Measurements from ENCODE around the gene OXER1.

Gene OXER1

GRCh38 chr2:42788478-42788793 lies 24.5 kb upstream of the OXER1 start:
- H2BK120ac ChIP-seq (ENCODE audit: low read depth, low read length), result no peak overlapping the region
- H2BK12ac ChIP-seq (ENCODE audit: low read length), result no peak overlapping the region
- H3K18ac ChIP-seq (ENCODE audit: low read length), result peak overlapping the region; percentile 3
- H4K8ac ChIP-seq (ENCODE audit: low read depth, low read length), result no peak overlapping the region
- no peak overlapping the region for H2BK5ac ChIP-seq (ENCODE audit: low read length)
- no peak overlapping the region for H3K4ac ChIP-seq (ENCODE audit: low read length)
- DNase-seq (ENCODE audit: low spot score), result no peak
- H2AK5ac ChIP-seq (ENCODE audit: low read depth, low read length), result peak overlapping the region; percentile 72
- peaks cover 0 to 8% (median 0%) of the 10 kb centered on the region in 3 experiments for H3K27me3 ChIP-seq (ENCODE audit: control insufficient read depth in 3 of 3, insufficient read depth in 3 of 3, low read depth in 1 of 3, low read length in 3 of 3)
- no peak overlapping the region for H3K4me2 ChIP-seq (ENCODE audit: insufficient read depth, low read length, poor library complexity, severe bottlenecking)
- no peaks in the 10 kb centered on the region for H3K36me3 ChIP-seq (replicated peaks in 1 of 2; ENCODE audit: control insufficient read depth in 2 of 2, insufficient read depth in 2 of 2, low read length in 2 of 2)
- no peak overlapping the region for H2BK15ac ChIP-seq (ENCODE audit: low read length)
- H3K14ac ChIP-seq (ENCODE audit: low read length), result no peak overlapping the region
- H3K23ac ChIP-seq (ENCODE audit: low read depth, low read length, poor library complexity), result peak overlapping the region; percentile 5
- H2AFZ ChIP-seq (ENCODE audit: low read length), result no peak overlapping the region
- H4K91ac ChIP-seq (ENCODE audit: low read depth, low read length, poor library complexity), result no peak overlapping the region
- H3K27ac ChIP-seq (replicated peaks; ENCODE audit: low read length), result no peak overlapping the region
- peaks cover 7 to 13% of the 10 kb centered on the region in 2 donors for H3K4me1 ChIP-seq (ENCODE audit: control insufficient read depth in 2 of 2, insufficient read depth in 1 of 2, low read depth in 1 of 2, low read length in 2 of 2)
- WGBS, 2 donors (ENCODE audit: extremely low coverage in 2 of 2, insufficient read length in 2 of 2, insufficient replicate concordance in 1 of 2), result no CpG with 5 or more reads among the region's 9 CpGs
- H3K79me1 ChIP-seq (ENCODE audit: low read depth, low read length), result no peaks in the 10 kb centered on the region
- no peak overlapping the region for H3K4me3 ChIP-seq (ENCODE audit: low read length in 2 of 2)
- H3K9me3 ChIP-seq (replicated peaks in 1 of 2; ENCODE audit: control insufficient read depth in 2 of 2, insufficient read depth in 1 of 2, low read depth in 1 of 2, low read length in 2 of 2), result peaks cover 0 to 3% of the 10 kb centered on the region in 2 donors
- H3K9ac ChIP-seq (ENCODE audit: low read depth, low read length, poor library complexity), result no peak overlapping the region

- Histone ChIP-seq H3K4ac (ENCODE audit: low read length) (no peak overlapping the region), H4K91ac (ENCODE audit: low read depth, low read length, poor library complexity) (no peak overlapping the region), H2BK5ac (ENCODE audit: low read length) (no peak overlapping the region), H3K4me2 (ENCODE audit: insufficient read depth, low read length, poor library complexity, severe bottlenecking) (no peak overlapping the region), H3K36me3 (replicated peaks in 1 of 2; ENCODE audit: control insufficient read depth in 2 of 2, insufficient read depth in 2 of 2, low read length in 2 of 2) (no peaks in the 10 kb centered on the region), H3K23ac (ENCODE audit: low read depth, low read length, poor library complexity) (peak overlapping the region; percentile 5), H3K9me3 (replicated peaks in 1 of 2; ENCODE audit: control insufficient read depth in 2 of 2, insufficient read depth in 1 of 2, low read depth in 1 of 2, low read length in 2 of 2) (peaks cover 0 to 3% of the 10 kb centered on the region in 2 donors), H3K4me3 (ENCODE audit: low read length in 2 of 2) (no peak overlapping the region), H3K4me1 (ENCODE audit: control insufficient read depth in 2 of 2, insufficient read depth in 1 of 2, low read depth in 1 of 2, low read length in 2 of 2) (peaks cover 7 to 13% of the 10 kb centered on the region in 2 donors), H3K9ac (ENCODE audit: low read depth, low read length, poor library complexity) (no peak overlapping the region), H2BK12ac (ENCODE audit: low read length) (no peak overlapping the region), H2AFZ (ENCODE audit: low read length) (no peak overlapping the region), H3K27me3 (ENCODE audit: control insufficient read depth in 3 of 3, insufficient read depth in 3 of 3, low read depth in 1 of 3, low read length in 3 of 3) (peaks cover 0 to 8% (median 0%) of the 10 kb centered on the region in 3 experiments), H3K14ac (ENCODE audit: low read length) (no peak overlapping the region), H2BK120ac (ENCODE audit: low read depth, low read length) (no peak overlapping the region), H4K8ac (ENCODE audit: low read depth, low read length) (no peak overlapping the region), H3K79me1 (ENCODE audit: low read depth, low read length) (no peaks in the 10 kb centered on the region), H2BK15ac (ENCODE audit: low read length) (no peak overlapping the region), H3K27ac (replicated peaks; ENCODE audit: low read length) (no peak overlapping the region), H2AK5ac (ENCODE audit: low read depth, low read length) (peak overlapping the region; percentile 72), H3K18ac (ENCODE audit: low read length) (no peak overlapping the region)
- WGBS, 2 donors (ENCODE audit: extremely low coverage in 2 of 2, insufficient read length in 2 of 2, insufficient replicate concordance in 1 of 2), result no CpG with 5 or more reads among the region's 12 CpGs
- no peak for DNase-seq (ENCODE audit: low spot score)
These were observed 24.0 kb upstream of the OXER1 start for GRCh38 chr2:42787788-42788477.

DNA sequence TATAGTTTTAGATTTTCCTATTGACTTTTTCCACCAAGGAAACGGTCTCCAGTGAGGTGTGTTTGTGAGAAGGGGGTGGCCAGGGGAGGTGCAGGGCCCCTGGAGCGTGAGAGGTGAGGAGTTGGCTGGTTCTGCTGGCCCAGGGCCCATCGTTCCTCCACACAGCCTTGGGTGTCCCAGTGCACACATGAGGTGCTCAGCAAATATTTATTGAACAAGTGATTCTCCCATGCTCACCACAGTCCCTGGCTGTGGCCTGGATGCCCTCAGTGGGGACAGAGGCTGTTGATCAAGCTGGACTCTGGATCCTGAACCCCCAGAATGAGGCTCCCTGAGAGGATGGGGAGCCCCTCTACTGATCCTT lies 23.5 kb upstream of the OXER1 start:
- no peak overlapping the region for H2AFZ ChIP-seq (ENCODE audit: low read length)
- no peaks in the 10 kb centered on the region for H3K79me1 ChIP-seq (ENCODE audit: low read depth, low read length)
- H3K4me1 ChIP-seq (ENCODE audit: control insufficient read depth in 2 of 2, insufficient read depth in 1 of 2, low read depth in 1 of 2, low read length in 2 of 2), result peaks cover 7 to 13% of the 10 kb centered on the region in 2 donors
- H3K23ac ChIP-seq (ENCODE audit: low read depth, low read length, poor library complexity), result no peak overlapping the region
- no peak overlapping the region for H2BK5ac ChIP-seq (ENCODE audit: low read length)
- H3K27me3 ChIP-seq (ENCODE audit: control insufficient read depth in 3 of 3, insufficient read depth in 3 of 3, low read depth in 1 of 3, low read length in 3 of 3), result peaks cover 0 to 8% (median 0%) of the 10 kb centered on the region in 3 experiments
- no peak overlapping the region for H3K18ac ChIP-seq (ENCODE audit: low read length)
- no peaks in the 10 kb centered on the region for H3K36me3 ChIP-seq (replicated peaks in 1 of 2; ENCODE audit: control insufficient read depth in 2 of 2, insufficient read depth in 2 of 2, low read length in 2 of 2)
- WGBS, 2 donors (ENCODE audit: extremely low coverage in 2 of 2, insufficient read length in 2 of 2, insufficient replicate concordance in 1 of 2), result no CpG with 5 or more reads among the region's 3 CpGs
- no peak overlapping the region for H3K4ac ChIP-seq (ENCODE audit: low read length)
- no peak overlapping the region for H3K9ac ChIP-seq (ENCODE audit: low read depth, low read length, poor library complexity)
- no peak overlapping the region for H3K4me2 ChIP-seq (ENCODE audit: insufficient read depth, low read length, poor library complexity, severe bottlenecking)
- H3K14ac ChIP-seq (ENCODE audit: low read length), result no peak overlapping the region
- no peak overlapping the region for H2BK12ac ChIP-seq (ENCODE audit: low read length)
- H2AK5ac ChIP-seq (ENCODE audit: low read depth, low read length), result peak overlapping the region; percentile 95
- peaks cover 0 to 3% of the 10 kb centered on the region in 2 donors for H3K9me3 ChIP-seq (replicated peaks in 1 of 2; ENCODE audit: control insufficient read depth in 2 of 2, insufficient read depth in 1 of 2, low read depth in 1 of 2, low read length in 2 of 2)
- H4K8ac ChIP-seq (ENCODE audit: low read depth, low read length), result no peak overlapping the region
- H2BK15ac ChIP-seq (ENCODE audit: low read length), result peak overlapping the region; percentile 80
- H2BK120ac ChIP-seq (ENCODE audit: low read depth, low read length), result no peak overlapping the region
- no peak overlapping the region for H3K4me3 ChIP-seq (ENCODE audit: low read length in 2 of 2)
- H4K91ac ChIP-seq (ENCODE audit: low read depth, low read length, poor library complexity), result no peak overlapping the region
- H3K27ac ChIP-seq (replicated peaks; ENCODE audit: low read length), result no peak overlapping the region
- DNase-seq (ENCODE audit: low spot score), result no peak

- peak overlapping the region; percentile 30 for H3K9ac ChIP-seq (ENCODE audit: low read depth, low read length, poor library complexity)
- H3K36me3 ChIP-seq (replicated peaks in 1 of 2; ENCODE audit: control insufficient read depth in 2 of 2, insufficient read depth in 2 of 2, low read length in 2 of 2), result no peaks in the 10 kb centered on the region
- H3K27ac ChIP-seq (replicated peaks; ENCODE audit: low read length), result peak overlapping the region; percentile 9
- H4K8ac ChIP-seq (ENCODE audit: low read depth, low read length), result no peak overlapping the region
- no peak overlapping the region for H3K4me3 ChIP-seq (ENCODE audit: low read length in 2 of 2)
- peak overlapping the region; percentile 80 for H2BK15ac ChIP-seq (ENCODE audit: low read length)
- peak overlapping the region; percentile 95 for H2AK5ac ChIP-seq (ENCODE audit: low read depth, low read length)
- peak overlapping the region; percentile 56 for H2BK120ac ChIP-seq (ENCODE audit: low read depth, low read length)
- peak overlapping the region; percentile 88 for H2AFZ ChIP-seq (ENCODE audit: low read length)
- peaks cover 0 to 5% (median 0%) of the 10 kb centered on the region in 3 experiments for H3K27me3 ChIP-seq (ENCODE audit: control insufficient read depth in 3 of 3, insufficient read depth in 3 of 3, low read depth in 1 of 3, low read length in 3 of 3)
- H3K4me1 ChIP-seq (ENCODE audit: control insufficient read depth in 2 of 2, insufficient read depth in 1 of 2, low read depth in 1 of 2, low read length in 2 of 2), result peaks cover 7 to 10% of the 10 kb centered on the region in 2 donors
- H3K4ac ChIP-seq (ENCODE audit: low read length), result no peak overlapping the region
- no peak for DNase-seq (ENCODE audit: low spot score)
- H3K79me1 ChIP-seq (ENCODE audit: low read depth, low read length), result no peaks in the 10 kb centered on the region
- H3K4me2 ChIP-seq (ENCODE audit: insufficient read depth, low read length, poor library complexity, severe bottlenecking), result no peak overlapping the region
- no CpG with 5 or more reads among the region's 15 CpGs for WGBS, 2 donors (ENCODE audit: extremely low coverage in 2 of 2, insufficient read length in 2 of 2, insufficient replicate concordance in 1 of 2)
- no peaks in the 10 kb centered on the region for H3K9me3 ChIP-seq (replicated peaks in 1 of 2; ENCODE audit: control insufficient read depth in 2 of 2, insufficient read depth in 1 of 2, low read depth in 1 of 2, low read length in 2 of 2)
- H3K23ac ChIP-seq (ENCODE audit: low read depth, low read length, poor library complexity), result peak overlapping the region; percentile 86
- no peak overlapping the region for H3K14ac ChIP-seq (ENCODE audit: low read length)
- H4K91ac ChIP-seq (ENCODE audit: low read depth, low read length, poor library complexity), result no peak overlapping the region
- peak overlapping the region; percentile 68 for H2BK12ac ChIP-seq (ENCODE audit: low read length)
- H3K18ac ChIP-seq (ENCODE audit: low read length), result peak overlapping the region; percentile 67
- peak overlapping the region; percentile 1 for H2BK5ac ChIP-seq (ENCODE audit: low read length)
These were observed 22.8 kb upstream of the OXER1 start for GRCh38 chr2:42786561-42787345.

Measured in neuronal stem cell (in vitro differentiated cells).